Skin of body (tissue), 2 donors: ENCODE data around the gene YIF1A. TPM values are rescaled to one million over a fixed set of nuclear protein-coding genes. Genes with fewer than 3 reads are reported as not detected.

Source experiments
- DNase-seq: peaks from one replicate; lab custom pipeline; 2025; lab: John Stamatoyannopoulos, UW
- total RNA-seq: library from RNA; depleted of rRNA; stranded (reverse); fragments of >200 nt; gene quantifications from one replicate; pipeline ENCODE4 v1.2.3, GENCODE V29; 2014

The YIF1A gene
- total RNA-seq, 1 donor from 2014 or later: 49.7 TPM

DNA sequence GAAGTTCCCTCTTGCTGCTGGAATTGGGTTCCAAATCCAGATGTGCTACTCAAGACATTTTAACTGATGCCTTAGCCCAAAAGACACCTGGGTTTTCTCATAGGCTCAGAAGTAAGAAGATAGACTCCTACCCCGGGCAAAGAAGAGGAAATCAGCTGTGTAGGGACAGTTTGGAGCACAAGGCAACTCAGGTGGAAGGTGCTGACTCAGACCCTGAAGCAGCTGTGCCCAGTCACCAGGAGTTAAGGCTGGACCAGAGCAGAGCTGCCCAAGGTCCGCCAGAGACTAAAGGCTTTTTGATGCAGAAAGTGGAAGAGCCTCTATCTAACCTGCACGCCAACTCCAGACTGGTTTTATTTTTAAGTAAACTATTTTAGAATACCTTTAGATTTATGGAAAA, 41.1 kb downstream of the YIF1A start:
- DNase-seq: no peak

DNA sequence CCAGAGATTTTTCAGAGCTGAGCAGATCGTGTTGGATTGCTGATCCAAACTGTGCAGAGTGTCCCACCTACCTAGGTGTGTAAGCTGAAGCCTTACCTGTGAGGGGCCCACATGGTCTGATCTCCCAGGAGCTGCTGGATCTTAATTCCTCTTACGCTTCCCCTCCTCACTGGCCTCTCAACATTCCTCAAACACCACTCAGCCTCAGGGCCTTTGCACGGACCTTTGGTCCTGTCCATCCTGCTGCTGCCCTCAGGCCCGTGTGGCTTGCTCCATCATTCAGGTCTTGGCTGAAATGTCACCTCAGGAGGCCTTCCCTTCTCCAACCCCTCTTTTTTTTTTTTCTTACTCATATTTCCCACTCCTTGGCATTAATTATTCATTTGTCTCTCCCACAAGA, 41.6 kb downstream of the YIF1A start:
- no peak for DNase-seq

DNA sequence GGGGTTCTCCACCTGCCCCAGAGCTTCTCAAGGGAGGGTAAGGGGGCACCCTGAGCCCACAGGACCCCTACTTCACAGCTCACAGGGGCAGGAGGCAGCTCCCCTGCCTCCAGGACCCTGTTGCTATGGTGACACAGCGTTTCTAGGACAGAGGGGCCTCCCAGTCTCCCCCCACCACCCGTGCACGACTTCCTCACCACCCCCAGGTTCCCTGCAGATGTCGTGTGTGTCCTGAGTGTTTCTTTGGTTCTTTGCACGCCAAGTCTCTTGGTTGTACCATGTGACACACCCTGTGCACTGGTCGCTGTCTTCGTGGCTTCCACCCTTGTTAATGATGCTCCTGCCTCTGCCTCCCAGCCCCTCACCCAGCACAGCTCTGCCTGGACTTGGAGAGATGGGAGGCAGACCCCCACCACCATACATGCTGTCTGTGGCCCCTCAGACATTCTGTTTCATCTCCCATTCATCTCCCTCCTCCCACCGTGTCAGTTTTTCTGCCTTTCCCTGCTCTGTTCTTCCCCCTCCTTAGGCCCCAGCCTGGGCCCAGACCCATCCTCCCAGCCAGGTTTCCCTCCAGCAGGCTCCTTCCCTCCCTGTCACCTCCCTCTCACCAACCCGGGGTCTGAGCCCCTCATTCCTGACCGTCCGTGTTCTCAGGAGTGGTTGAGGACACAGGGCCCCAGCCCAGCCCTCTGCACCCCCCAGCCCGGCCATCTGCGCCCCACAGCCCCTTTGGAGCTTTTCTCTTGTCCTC, 45.0 kb downstream of the YIF1A start:
- no peak for DNase-seq

DNA sequence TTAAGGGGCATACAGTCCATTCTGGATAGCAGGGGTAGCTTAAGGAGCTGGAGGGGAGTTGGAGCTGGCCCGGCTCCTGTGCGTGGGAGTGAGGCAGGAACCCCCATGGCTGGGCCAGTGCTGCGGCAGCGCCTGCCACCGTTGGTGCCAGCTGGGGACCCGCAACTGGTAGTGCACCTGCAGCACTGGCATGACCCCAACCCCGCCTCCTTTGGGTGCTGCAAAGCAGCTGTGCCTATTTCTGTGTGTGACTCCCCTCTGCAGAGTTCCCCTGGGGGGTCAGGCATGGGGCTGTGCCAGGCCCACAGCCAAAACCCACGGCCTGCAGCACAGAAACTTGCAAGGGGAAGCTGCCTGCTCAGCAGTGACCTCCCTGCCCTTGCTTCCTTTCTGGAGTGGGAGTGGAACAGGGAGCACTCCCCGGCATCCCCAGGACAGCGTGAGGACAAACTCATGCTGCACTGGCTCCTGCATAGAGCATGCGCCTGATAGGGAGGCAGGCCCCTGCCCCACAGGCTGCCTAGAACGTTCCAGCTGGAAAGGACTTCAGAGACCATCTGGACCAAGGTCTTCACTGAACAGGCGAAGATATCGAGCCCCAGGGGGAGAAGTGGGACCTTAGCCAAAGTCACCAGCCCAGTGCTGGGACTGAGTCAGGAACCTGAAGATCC, 46.7 kb downstream of the YIF1A start:
- no peak for DNase-seq

DNA sequence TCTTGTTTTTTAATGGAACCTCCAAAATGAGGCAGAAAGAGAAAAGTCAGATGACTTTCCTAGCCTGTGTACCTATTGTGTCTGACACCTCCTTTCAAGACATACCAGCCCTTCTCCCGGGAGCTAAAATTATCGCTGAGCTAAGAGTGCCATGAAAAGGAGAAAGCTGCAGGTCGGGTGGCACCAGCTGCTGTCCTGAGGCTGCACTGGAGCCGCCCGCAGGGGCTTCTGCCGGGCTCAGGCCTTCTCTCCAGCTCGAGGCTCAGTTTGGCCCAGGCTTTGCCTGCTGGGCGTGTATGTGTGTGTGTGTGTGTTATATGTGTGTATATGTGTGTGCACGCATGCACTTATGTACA, 48.2 kb downstream of the YIF1A start:
- DNase-seq: no peak

DNA sequence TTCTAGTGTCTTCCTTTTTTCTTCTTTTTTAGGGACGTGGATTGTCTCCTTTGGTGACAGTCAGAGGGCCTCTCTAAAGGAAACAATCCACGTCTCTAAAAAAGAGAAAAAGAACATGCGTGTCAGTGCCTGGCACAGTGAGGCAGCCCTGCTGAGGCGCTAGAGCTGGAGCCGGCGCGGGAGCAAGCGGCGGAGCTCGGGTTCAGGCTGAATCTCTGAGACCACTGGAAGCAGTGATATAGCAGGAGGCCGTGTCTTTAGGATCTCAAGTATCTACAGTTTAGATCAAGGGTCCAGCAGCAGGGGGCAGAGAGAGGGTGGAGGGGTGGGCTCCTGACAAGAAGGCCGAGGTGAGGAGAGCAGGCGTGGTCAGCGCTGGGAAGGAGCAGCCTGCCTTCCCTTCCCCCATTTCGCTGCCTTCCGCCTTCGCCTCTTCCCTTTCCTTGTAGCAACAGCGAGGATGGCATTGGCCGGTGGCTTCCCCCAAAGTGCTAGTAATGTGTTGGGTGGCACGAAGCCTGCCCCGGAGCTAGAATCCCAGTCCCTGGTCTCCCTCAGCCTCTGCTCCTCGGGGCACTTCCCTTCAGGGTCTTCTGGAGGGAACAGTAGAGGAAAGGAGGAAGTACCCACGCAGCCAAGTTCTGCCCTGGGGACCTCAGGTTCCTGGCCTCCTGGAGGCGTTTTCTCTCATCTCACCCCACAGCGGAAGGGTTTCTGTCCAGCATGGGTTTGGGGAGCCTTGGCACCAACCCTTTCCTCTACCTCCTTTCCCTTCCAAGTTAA, 48.8 kb downstream of the YIF1A start:
- no peak for DNase-seq

DNA sequence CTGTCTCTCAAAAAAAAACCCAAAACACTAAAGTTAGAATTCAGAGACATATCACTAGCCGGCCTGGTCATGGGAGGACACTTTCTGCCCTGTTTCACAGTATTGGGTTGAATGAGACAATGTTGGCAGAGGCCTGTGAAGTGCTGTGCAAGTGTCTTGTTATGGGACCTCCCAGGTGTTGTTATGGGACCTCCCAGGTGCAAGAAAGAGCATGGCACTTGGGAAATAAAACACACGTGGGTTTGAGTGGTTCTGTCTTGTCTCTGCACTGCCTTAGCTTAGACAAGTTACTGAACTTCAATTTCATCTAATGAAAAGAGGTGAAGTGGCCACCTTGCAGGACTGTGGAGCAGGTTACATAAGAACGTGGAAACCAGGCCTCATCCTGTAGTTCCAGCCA, 49.4 kb downstream of the YIF1A start:
- DNase-seq: no peak

DNA sequence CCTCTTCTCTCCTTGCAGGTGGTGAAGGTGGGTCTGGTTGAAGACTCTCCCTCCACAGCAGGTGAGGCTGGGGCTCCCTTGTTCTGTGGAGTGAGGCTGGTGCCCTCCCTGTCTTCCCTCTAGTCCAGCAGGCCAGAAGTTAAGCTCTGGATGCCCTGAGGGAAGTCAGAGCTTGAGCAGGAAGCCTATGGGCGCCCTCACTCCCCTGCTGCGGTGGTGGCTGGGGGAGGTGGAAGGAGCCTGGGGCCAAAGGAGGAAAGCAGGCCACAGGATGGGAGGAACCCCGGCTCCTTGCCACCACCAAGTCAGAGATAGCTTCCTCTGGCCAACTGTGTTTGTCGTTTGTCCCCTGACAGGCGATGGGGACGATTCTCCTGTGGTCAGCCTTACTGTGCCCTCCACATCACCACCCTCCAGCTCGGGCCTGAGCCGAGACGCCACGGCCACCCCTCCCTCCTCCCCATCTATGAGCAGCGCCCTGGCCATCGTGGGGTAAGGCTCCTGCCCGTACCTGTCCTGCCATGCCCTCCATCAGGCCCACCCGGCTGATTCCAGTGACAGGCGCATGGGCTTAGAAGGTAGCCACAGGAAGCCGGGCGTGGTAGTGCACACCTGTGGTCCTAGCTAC, 50.0 kb downstream of the YIF1A start:
- DNase-seq: no peak

DNA sequence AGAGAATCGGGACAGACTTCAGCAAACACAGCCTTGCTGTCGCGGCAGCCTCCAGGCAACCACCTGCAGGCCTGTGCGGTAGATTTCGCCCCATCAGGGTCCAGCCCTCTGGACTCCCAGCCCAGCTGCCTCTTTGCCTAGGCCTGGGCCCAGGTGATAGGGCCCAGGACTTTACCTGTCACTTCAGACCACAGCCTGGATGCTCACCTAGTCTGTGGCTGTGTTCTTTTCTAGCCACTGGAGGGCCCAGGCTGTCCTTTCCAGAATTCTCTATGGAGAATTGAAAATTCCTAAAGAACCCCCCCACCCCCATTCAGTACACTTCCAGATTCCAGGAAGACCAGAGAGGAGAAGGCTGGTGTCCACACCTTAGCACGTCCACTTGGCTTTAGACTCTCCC, 51.1 kb downstream of the YIF1A start:
- no peak for DNase-seq

DNA sequence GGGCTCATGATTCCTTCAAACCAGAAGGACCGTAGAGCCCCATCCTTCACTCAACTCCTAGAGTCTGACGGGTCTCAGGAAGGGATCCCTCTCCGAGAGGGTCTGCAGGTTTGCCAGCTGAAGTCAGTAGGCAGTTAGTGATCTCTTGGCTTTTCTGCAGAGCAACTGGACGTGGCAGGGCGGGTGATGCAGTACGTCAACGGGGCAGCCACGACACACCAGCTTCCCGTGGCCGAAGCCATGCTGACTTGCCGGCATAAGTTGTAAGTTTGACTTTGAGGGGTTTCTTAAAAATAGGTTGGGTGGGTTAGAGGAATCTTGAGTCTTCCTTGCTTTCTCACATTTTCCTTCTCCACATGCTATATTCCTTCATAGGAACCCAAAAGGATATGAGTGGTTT, 53.8 kb downstream of the YIF1A start:
- DNase-seq: no peak

Other genes starting within 250 kb of the YIF1A start
- gene GAL3ST3, start 240.0 kb downstream of the YIF1A start, total RNA-seq: not detected
- 87.3 TPM for gene SF3B2, start 236.8 kb downstream of the YIF1A start, total RNA-seq
- 31.0 TPM for gene PACS1, start 218.9 kb downstream of the YIF1A start, total RNA-seq
- 9.8 TPM for gene KLC2, start 31.4 kb downstream of the YIF1A start, total RNA-seq
- 33.6 TPM for gene RAB1B, start 20.5 kb downstream of the YIF1A start, total RNA-seq
- gene CNIH2, start 11.0 kb downstream of the YIF1A start, total RNA-seq: 0.59 TPM
- gene TMEM151A, start 2.8 kb upstream of the YIF1A start, total RNA-seq: not detected
- gene CD248, start 27.9 kb upstream of the YIF1A start, total RNA-seq: 31.2 TPM
- gene RIN1, start 47.3 kb upstream of the YIF1A start, total RNA-seq: 3.6 TPM
- gene BRMS1, start 56.0 kb upstream of the YIF1A start, total RNA-seq: 14.6 TPM
- 16.0 TPM for gene B4GAT1, start 58.5 kb upstream of the YIF1A start, total RNA-seq
- gene SLC29A2, start 82.6 kb upstream of the YIF1A start, total RNA-seq: 0.89 TPM
- 2.7 TPM for gene NPAS4, start 131.9 kb upstream of the YIF1A start, total RNA-seq
- 18.8 TPM for gene MRPL11, start 149.7 kb upstream of the YIF1A start, total RNA-seq
- 5.0 TPM for gene PELI3, start 177.8 kb upstream of the YIF1A start, total RNA-seq
- gene DPP3, start 191.3 kb upstream of the YIF1A start, total RNA-seq: 16.0 TPM
- gene BBS1, start 221.5 kb upstream of the YIF1A start, total RNA-seq: 25.0 TPM